IMR-90 (cell line): Measurements from ENCODE around the gene CRACDL. TPM values are rescaled to one million over a fixed set of nuclear protein-coding genes. Genes with fewer than 3 reads are reported as not detected.

Source experiments
- ATAC-seq: fragments of 200-7000 bp; cut with Tn5 transposase; 2 replicates; pipeline ENCODE4 v1.9.1; 2020; ENCODE audit warnings: low read depth, mild to moderate bottlenecking, moderate library complexity
- BruUV-seq: library from RNA; stranded (reverse); fragments of 400-500 nt; replicated peaks from 2 replicates; lab custom pipeline; 2021; lab: Mats Ljungman, UMichigan
- CTCF ChIA-PET: fragments of 300-600 bp; formaldehyde crosslinking; extraction: SDS; loops from one replicate; lab custom pipeline; 2021; ENCODE audit warnings: antibody characterized with exemption; lab: Yijun Ruan, JAX
- POLR2A ChIA-PET: fragments of 300-600 bp; sonication (Branson Sonifier 250); formaldehyde crosslinking; loops from one replicate; lab custom pipeline; 2022; ENCODE audit warnings: antibody characterized with exemption; ENCODE audit not compliant: unreplicated experiment; lab: Charles Lee
- DNase-seq: peaks from one replicate; pipeline ENCODE4 v3.0.0; 2013
- H2AFZ ChIP-seq: replicated peaks from 2 replicates; pipeline ENCODE3; 2013; ENCODE audit warnings: low read length, mild to moderate bottlenecking; ENCODE audit not compliant: poor library complexity
- H2AK5ac ChIP-seq: 2 replicates; pipeline ENCODE4 v1.6.1; 2013; ENCODE audit warnings: low read depth, low read length, inconsistent platforms
- H2AK9ac ChIP-seq: replicated peaks from 2 replicates; pipeline ENCODE3; 2013; ENCODE audit warnings: mild to moderate bottlenecking, low read depth, low read length, moderate library complexity; ENCODE audit not compliant: poor library complexity
- H2BK120ac ChIP-seq: 2 replicates; pipeline ENCODE4 v1.6.1; 2013; ENCODE audit warnings: low read depth, low read length, inconsistent platforms
- H2BK15ac ChIP-seq: 3 replicates; pipeline ENCODE4 v1.6.1; 2013; ENCODE audit warnings: low read depth, low read length, inconsistent platforms
- H2BK20ac ChIP-seq: 2 replicates; pipeline ENCODE4 v1.6.1; 2013; ENCODE audit warnings: low read depth, mild to moderate bottlenecking, inconsistent platforms, low read length, moderate library complexity
- H2BK5ac ChIP-seq: 2 replicates; pipeline ENCODE4 v1.6.1; 2013; ENCODE audit warnings: mild to moderate bottlenecking, low read depth, low read length, inconsistent platforms; ENCODE audit not compliant: poor library complexity, severe bottlenecking
- H3K14ac ChIP-seq: replicated peaks from 2 replicates; pipeline ENCODE4 v1.6.1; 2013; ENCODE audit warnings: low read depth, low read length, inconsistent platforms
- H3K18ac ChIP-seq: 2 replicates; pipeline ENCODE4 v1.6.1; 2013; ENCODE audit warnings: low read depth, low read length, control low read depth
- H3K23ac ChIP-seq: 2 replicates; pipeline ENCODE4 v1.6.1; 2013; ENCODE audit warnings: low read depth, low read length, inconsistent platforms
- H3K27ac ChIP-seq: 2 replicates; pipeline ENCODE4 v1.5.1; 2013; ENCODE audit warnings: mild to moderate bottlenecking, control low read depth, low read length; ENCODE audit not compliant: insufficient read depth
- H3K27me3 ChIP-seq: 2 replicates; pipeline ENCODE4 v1.6.1; 2013; ENCODE audit warnings: low read length; ENCODE audit not compliant: control insufficient read depth, insufficient read depth
- H3K36me3 ChIP-seq: 2 replicates; pipeline ENCODE4 v1.6.1; 2013; ENCODE audit warnings: low read length, mixed read lengths; ENCODE audit not compliant: control insufficient read depth, insufficient read depth
- H3K4ac ChIP-seq: 2 replicates; pipeline ENCODE4 v1.6.1; 2013; ENCODE audit warnings: low read depth, low read length, inconsistent platforms
- H3K4me1 ChIP-seq: 2 replicates; pipeline ENCODE4 v1.6.1; 2013; ENCODE audit warnings: low read length, mixed read lengths; ENCODE audit not compliant: control insufficient read depth, insufficient read depth
- H3K4me2 ChIP-seq: 2 replicates; pipeline ENCODE4 v1.6.1; 2013; ENCODE audit warnings: low read depth, mild to moderate bottlenecking, control low read depth, low read length, moderate library complexity
- H3K4me3 ChIP-seq: 2 replicates; pipeline ENCODE4 v1.5.1; 2013; ENCODE audit warnings: low read depth, mild to moderate bottlenecking, control low read depth, low read length, moderate library complexity; ENCODE audit not compliant: insufficient read depth
- H3K56ac ChIP-seq: 2 replicates; pipeline ENCODE4 v1.6.1; 2013; ENCODE audit warnings: low read length, inconsistent platforms; ENCODE audit not compliant: insufficient read depth; ENCODE audit errors: extremely low read depth
- H3K79me1 ChIP-seq, 2 experiments: 2 replicates each; pipeline ENCODE4 v1.6.1; 2013; ENCODE audit warnings: low read length in 2 of 2, inconsistent platforms in 1 of 2, low read depth in 1 of 2
- H3K9ac ChIP-seq: 2 replicates; pipeline ENCODE4 v1.6.1; 2013; ENCODE audit warnings: low read depth, low read length, control low read depth
- H3K9me1 ChIP-seq: 2 replicates; pipeline ENCODE4 v1.6.1; 2013; ENCODE audit warnings: low read length, inconsistent platforms; ENCODE audit not compliant: insufficient read depth
- H3K9me3 ChIP-seq: 2 replicates; pipeline ENCODE4 v1.6.1; 2013; ENCODE audit warnings: low read length; ENCODE audit not compliant: control insufficient read depth, insufficient read depth
- H4K20me1 ChIP-seq: 2 replicates; pipeline ENCODE4 v1.6.1; 2013; ENCODE audit warnings: low read length, inconsistent platforms; ENCODE audit not compliant: insufficient read depth
- H4K5ac ChIP-seq: 2 replicates; pipeline ENCODE4 v1.6.1; 2013; ENCODE audit warnings: mild to moderate bottlenecking, low read depth, low read length, control low read depth
- H4K8ac ChIP-seq, 2 experiments: 2 replicates each; pipeline ENCODE4 v1.6.1; 2013; ENCODE audit warnings: low read depth in 2 of 2, low read length in 2 of 2, control low read depth in 1 of 2, inconsistent platforms in 1 of 2
- H4K91ac ChIP-seq: 2 replicates; pipeline ENCODE4 v1.6.1; 2013; ENCODE audit warnings: low read depth, low read length, inconsistent platforms; ENCODE audit not compliant: insufficient read depth
- MAFK ChIP-seq: IDR thresholded peaks from 2 replicates; pipeline ENCODE4 v1.6.1; 2012; ENCODE audit warnings: low read depth, low read length, improper control_type of control experiment
- NFE2L2 ChIP-seq: fragments of 150-350 bp; IDR thresholded peaks from 2 replicates; pipeline ENCODE4 v1.6.1; 2016; ENCODE audit warnings: low read depth, mild to moderate bottlenecking, low read length
- WGBS, 2 experiments: methylation state at CpG; one replicate each; pipeline versions ENCODE4 v1.1.5 to v1.1.7; 2013; ENCODE audit warnings: missing lambda C conversion rate in 2 of 2; ENCODE audit not compliant: insufficient read length in 1 of 2; ENCODE audit errors: extremely low coverage in 2 of 2; 5-methylcytosine and 5-hydroxymethylcytosine counted together
- dilution Hi-C: fragments of 300-500 bp; cut with HindIII; formaldehyde crosslinking; loops from one replicate; pipeline ENCODE4 v1.14.3; 2018; ENCODE audit warnings: low sequenced_read_pairs; ENCODE audit not compliant: unreplicated experiment
- in situ Hi-C: fragments of 300-500 bp; cut with MboI; formaldehyde crosslinking; loops from 3 replicates; pipeline ENCODE4 v1.14.3; 2019; ENCODE audit warnings: low sequenced_read_pairs, inconsistent platforms, mixed read lengths
- intact Hi-C: fragments of 100-400 bp; cut with micrococcal nuclease; formaldehyde crosslinking; loops from 2 replicates; pipeline ENCODE4 v1.10.0; 2022
- polyA plus RNA-seq, 3 experiments: library from polyadenylated mRNA; depleted of rRNA; stranded (reverse); fragments of >200 nt; gene quantifications; 2 replicates each; pipeline ENCODE4 v1.2.3, GENCODE V29; 2012; ENCODE audit warnings: low replicate concordance in 1 of 3
- total RNA-seq: library from RNA; depleted of rRNA; stranded (reverse); fragments of >200 nt; gene quantifications from 2 replicates; pipeline ENCODE4 v1.2.3, GENCODE V29; 2012

The CRACDL gene
- total and polyA plus RNA-seq, 2 of the 4 experiments (the other 2 are of a cell fraction) = not detected

- ChIA-PET POLR2A (no interaction called here), CTCF (no interaction called here)
- dilution Hi-C loops (no loop called here), in situ Hi-C loops (no loop called here), intact Hi-C loops (no loop called here)
- no peaks in the 10 kb centered on the region for H3K9me1 ChIP-seq
- H3K18ac ChIP-seq = no peak overlapping the region
- no peaks in the 10 kb centered on the region for H3K4me1 ChIP-seq
- H4K20me1 ChIP-seq = no peaks in the 10 kb centered on the region
- DNase-seq = no peak
- no peak overlapping the region for H4K5ac ChIP-seq
- no peak overlapping the region for H3K23ac ChIP-seq
- no peaks in the 10 kb centered on the region for H3K36me3 ChIP-seq
- no peaks in the 10 kb centered on the region for H3K79me1 ChIP-seq
- no peak overlapping the region for H2BK20ac ChIP-seq
- no peak overlapping the region for H3K56ac ChIP-seq
- no peak overlapping the region for H2AK5ac ChIP-seq
- TF ChIP-seq NFE2L2 (no peak), MAFK (no peak)
- H4K8ac ChIP-seq = no peak overlapping the region
- no peak overlapping the region for H2AK9ac ChIP-seq
- no peak overlapping the region for H3K27ac ChIP-seq
- H3K4ac ChIP-seq = no peak overlapping the region
- BruUV-seq = no TSS peak
- ATAC-seq = no peak
- H3K14ac ChIP-seq = no peak overlapping the region
- whole genome bisulfite sequencing, 2 experiments = 65% methylated on average over 4 of the region's 13 CpGs; no CpG with 5 or more reads in 1 of the 2 experiments
- H3K9ac ChIP-seq = no peak overlapping the region
- H2BK120ac ChIP-seq = no peak overlapping the region
- no peak overlapping the region for H2BK15ac ChIP-seq
- H2BK5ac ChIP-seq = no peak overlapping the region
- peaks cover 10% of the 10 kb centered on the region for H3K27me3 ChIP-seq
- no peaks in the 10 kb centered on the region for H3K9me3 ChIP-seq
- H2AFZ ChIP-seq = no peak overlapping the region
- no peak overlapping the region for H3K4me3 ChIP-seq
- H4K91ac ChIP-seq = no peak overlapping the region
- no peak overlapping the region for H3K4me2 ChIP-seq
These were observed 37.6 kb downstream of the CRACDL start for GRCh38 chr2:98898423-98898841.
